Daoy (cell line): ENCODE results near the gene KLHL5. TPM values are rescaled to one million over a fixed set of nuclear protein-coding genes. Genes with fewer than 3 reads are reported as not detected.
A peak's percentile ranks its signal among the peaks of the same experiment; 100 is the strongest.
"Not testable (repeated sequence)": the region's sequence is repeated elsewhere in the genome, so short reads cannot be mapped to it uniquely, and the experiment has no call there.

ENCODE experiments used
- DNase-seq: peaks from one replicate; pipeline ENCODE4 v3.0.0-alpha.2; 2015; ENCODE audit warnings: low read depth
- total RNA-seq: library from RNA; depleted of rRNA; stranded (reverse); fragments of >200 nt; shearing (Covaris generic); gene quantifications from 2 replicates; pipeline ENCODE4 v1.2.3, GENCODE V29; 2014

Gene KLHL5
- total RNA-seq, 1 experiment from 2014 or later, result 99.3 TPM

DNA sequence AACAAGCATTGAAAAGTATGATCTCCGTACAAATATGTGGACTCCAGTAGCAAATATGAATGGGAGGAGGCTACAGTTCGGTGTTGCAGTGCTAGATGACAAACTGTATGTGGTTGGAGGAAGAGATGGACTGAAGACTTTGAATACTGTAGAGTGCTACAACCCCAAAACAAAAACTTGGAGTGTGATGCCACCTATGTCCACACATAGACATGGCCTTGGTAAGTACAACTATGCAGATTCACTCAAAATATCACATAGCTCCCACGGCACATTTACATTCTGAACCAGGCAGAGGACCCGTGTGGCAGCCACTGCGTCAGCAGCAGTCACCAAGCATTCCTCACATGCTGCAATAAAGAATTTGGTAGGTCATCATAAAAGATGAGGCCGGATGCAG lies 41.3 kb downstream of the KLHL5 start:
- DNase-seq, result no peak

DNA sequence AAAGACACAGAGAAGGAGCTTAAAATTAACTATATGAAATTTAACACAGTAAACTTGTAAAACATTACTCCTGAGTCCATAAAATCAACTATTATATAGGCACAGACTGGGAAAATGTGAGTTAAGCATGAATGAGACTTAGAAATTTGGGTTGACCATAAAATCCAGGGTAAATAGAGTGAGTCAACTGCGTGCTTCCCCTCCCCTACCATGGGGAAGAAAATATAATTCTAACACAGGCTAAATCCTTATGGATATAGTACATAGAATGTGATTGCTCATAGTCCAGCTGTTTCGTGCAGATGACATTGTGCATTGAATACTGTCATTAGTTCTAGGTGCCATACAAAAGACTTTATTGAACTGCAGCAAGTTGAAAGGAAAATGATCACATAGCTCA lies 42.2 kb downstream of the KLHL5 start:
- DNase-seq, result peak; percentile 42

DNA sequence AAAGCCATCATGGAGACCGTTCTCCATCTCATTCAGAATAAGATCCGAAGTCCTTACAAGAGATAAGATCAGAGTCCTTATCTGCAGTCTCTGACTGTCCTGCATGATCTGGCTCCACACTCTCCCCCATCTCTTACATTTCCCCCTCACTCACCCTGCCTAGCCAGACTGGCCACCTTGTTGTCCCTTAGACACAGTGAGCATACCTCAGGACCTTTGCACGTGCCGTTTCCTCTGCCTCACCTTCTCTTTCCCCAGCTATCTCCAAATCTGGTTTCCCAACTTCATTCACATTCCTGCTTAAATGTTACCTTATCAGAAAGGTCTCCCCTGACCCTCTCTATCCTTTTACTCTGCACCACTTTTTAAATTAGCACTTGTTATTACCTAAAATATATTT lies 44.0 kb downstream of the KLHL5 start:
- DNase-seq, result no peak

DNA sequence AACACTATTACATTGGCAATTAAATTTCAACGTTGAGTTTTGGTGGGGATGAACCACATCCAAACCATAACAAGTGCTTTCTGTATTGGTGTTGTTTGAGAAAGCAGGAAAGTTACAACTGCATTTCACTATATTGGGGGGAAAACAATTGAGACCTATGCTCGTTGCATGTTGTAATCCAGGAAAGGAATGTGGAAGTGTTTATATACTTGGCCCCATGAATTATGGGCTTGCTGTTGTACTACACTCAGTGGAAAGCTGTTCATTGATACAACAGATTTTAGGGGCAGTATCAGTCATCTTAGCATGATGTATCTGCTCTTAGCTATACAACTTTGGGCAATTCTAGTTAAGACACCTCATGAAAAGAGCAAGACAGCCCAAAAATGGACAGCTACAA lies 52.4 kb downstream of the KLHL5 start:
- no peak for DNase-seq

DNA sequence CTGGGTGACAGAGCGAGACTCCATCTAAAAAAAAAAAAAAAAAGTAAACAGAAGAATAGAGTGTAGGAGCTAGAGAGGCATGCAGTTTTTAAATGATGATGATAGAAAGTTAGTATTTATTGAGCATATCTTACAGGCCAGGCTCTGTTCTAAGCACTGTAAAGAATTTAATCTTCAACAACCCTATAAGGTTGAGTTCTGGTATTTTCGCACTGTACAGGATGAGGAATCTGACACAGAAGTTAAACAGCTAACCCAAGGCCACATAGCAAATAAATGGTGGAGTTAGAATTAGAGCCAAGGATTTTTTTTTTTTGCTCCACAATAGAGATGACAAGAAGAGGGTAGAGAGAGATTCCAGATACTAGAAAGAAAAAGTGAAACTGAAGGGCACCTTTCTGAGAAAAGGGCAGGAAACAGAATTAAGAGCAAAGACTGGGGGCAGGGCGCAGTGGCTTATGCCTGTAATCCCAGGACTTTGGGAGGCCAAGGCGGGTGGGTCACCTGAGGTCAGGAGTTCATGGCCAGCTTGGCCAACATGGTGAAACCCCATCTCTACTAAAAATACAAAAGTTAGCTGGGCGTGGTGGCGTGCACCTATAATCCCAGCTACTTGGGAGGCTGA lies 56.1 kb downstream of the KLHL5 start:
- DNase-seq, result no peak

DNA sequence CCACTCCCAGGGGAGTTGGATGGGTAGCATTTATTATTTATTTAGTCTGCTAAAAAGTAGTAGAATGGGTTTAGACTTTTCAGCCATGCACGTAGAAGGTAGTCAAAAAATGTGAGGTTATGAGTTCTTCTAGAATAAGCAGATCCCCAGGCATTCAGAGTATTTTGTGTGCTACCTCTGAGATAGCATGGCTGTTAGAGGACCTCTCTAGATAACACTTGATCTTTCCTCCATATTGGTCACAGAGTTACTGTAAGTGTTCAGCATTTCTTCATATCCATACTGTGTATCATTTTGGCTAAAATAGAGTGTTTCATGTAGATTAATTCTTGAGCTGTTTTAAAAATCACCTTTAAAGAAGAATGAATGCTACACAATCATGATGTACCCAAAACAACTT lies 58.4 kb downstream of the KLHL5 start:
- DNase-seq, result no peak

DNA sequence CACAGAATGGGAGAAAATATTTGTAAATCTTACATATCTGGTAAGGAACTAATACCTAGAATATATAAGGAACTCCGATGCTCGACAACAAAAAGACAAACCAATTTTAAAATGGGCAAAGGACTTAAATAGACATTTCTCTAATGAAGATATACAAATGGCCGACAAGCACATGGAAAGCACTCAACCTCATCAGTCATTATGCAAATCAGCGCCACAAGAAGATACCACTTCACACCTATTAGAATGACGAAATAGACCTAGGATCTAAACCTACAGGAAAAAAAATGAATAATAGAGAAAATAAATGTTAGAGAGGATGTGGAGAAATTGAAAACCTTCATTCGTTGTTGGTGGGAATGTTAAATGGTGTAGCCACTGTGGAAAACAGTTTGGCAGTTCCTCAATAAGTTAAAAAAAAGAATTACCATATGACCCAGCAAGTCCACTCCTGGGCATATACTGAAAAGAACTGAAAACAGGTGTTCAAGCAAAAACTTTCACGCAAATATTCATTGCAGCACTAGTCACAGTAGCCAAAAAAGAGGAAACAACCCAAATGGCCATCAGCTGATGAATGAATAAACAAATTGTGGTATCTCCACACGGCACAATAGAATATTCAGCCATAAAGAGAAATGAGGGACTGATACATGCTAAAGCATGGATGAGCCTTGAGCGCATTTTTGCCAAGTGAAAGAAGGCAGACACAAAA lies 63.0 kb downstream of the KLHL5 start:
- DNase-seq, result no peak

DNA sequence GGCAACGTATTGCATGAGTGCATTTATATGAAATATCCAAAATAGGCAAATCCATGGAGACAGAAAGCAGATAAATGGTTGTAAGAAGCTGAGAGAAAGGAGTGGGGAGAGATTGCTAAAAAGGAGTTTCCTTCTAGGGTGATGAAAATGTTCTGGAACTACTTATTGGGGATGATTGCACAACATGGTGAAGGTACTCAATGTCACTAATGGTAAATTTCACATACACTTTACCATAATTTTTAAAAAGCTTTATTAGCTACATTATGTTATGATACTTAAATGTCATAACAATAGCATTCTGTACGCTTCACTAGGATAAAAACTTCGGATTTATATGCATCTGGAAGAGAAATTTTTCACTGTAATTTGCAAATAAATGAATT lies 63.6 kb downstream of the KLHL5 start:
- DNase-seq, result no peak

DNA sequence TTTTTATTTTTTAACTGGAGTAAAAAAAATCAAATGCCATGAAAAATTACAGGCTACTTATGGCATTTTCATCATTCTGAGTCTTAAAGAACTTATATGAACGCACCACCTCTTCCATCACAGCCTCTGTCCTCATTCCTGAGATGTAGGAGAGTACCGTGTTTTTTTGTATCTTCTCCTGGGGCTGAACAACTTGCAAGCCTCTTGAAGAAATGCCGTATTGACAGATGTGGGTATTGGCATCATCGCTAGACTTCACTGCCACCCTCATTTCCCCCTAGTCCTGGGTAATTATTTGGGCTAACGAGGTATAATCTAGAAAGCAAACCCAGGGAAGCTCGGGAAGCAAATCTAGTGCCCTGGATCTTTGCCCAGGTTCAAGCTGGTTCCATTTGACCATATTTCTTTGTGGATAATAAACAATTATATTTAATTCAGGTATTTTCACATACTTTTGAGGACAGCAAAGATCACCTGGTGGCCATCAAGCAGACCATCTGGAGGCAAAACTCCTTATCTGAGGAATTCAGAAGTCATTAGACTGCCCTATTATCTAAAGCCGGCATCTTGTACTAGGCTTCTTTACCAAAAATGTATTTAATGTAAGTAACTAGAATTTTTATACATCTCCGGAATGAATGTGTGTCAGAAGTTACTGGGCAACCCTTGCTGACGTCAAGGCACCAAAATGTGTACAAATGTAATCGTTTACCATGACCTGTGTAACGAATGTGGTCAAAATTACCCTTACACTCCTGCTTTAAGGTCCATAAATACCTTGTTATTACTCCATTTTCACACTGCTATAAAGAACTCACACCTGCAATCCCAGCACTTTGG lies 64.4 kb downstream of the KLHL5 start:
- DNase-seq, result no peak

DNA sequence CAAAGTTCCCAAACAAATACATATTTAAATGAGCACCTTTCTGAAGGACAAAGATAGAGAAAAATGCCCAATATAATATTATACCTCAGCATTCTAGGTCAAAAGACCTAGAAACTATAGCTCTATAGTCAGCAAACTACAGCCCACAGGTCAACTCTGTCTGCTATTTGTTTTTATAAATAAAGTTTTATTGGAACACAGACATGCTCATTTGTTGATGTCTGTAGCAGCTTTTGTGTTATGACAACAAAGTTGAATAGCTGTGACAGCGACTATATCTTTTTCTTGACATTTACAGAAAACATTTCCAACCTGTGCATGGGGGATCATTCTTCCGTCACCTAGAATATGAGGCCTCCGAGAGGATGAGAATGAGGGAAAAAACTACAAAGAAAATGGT lies 71.6 kb downstream of the KLHL5 start:
- no peak for DNase-seq

DNA sequence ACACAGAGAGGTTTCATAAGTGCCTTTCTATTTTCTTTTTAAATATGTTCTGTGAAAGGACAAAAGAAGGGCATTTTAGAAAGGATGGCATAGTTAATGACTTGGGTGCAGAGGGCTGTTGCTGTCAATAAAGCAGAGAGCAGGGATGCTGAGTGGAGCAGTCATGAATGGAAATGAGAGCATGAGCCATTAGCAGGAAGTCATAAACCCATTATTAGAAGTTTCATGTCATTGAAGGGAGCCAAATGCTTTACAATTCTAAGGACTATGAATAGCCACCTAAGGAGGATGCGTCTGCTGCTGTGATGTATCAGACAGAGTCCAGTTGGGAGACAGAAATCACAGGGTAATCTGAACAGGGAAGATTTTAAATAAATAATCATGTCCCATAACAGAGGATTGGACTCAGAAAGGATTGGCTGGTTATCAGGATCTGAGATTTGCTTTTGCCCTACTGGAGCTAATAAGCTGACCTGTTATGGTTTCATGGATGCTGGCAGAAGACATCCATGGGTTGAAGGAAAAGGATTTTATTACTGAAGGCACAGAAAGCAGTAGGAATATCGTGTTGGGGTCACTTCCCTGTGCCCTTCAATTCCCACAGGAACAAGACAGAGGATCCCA lies 72.8 kb downstream of the KLHL5 start:
- DNase-seq, result no peak

DNA sequence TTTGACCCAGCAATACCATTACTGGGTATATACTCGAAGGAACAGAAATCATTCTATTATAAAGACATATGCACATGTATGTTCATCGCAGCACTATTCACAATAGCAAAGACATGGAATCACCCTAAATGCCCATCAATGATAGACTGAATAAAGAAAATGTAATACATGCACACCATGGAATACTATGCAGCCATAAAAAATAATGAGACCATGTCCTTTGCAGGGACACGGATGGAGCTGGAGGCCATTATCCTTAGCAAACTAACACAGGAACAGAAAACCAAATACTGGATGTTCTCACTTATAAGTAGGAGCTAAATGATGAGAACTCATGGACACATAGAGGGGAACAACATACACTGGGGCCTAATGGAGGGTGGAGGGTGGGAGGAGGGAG lies 76.2 kb downstream of the KLHL5 start:
- not testable (repeated sequence) for DNase-seq

DNA sequence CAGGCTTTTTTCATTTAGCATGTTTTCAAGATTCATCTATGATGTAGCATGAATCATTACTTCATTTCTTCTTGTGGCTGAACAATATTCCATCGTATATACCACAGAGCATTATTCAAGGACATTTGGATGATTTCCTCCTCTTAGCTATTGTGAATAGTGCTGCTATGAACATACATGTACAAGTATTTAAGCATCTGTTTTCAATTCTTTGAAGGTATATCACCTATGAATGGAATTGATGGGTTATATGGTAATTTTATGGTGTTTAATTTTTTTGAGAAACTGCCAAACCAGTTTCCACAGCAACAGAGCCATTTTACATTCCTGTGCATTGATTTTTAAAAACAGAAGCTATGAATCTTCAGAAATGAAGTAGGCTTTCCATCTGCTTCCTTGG lies 84.2 kb downstream of the KLHL5 start:
- DNase-seq, result no peak

DNA sequence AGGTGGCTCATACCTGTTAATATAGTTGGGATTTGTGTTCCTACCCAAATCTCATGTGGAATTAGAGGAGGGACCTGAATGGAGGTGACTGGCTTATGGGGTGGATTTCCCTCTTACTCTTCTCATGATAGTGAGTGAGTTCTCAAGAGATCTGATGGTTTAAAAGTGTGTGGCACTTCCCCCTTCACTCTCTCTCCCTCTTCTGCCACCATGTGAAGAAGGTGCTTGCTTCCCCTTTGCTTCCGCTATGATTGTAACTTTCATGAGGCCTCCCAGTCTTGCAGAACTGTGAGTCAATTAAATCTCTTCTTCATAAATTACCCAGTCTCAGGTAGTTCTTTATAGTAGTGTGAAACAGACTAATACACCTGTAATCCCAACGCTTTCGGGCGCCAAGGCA lies 92.0 kb downstream of the KLHL5 start:
- DNase-seq, result no peak

DNA sequence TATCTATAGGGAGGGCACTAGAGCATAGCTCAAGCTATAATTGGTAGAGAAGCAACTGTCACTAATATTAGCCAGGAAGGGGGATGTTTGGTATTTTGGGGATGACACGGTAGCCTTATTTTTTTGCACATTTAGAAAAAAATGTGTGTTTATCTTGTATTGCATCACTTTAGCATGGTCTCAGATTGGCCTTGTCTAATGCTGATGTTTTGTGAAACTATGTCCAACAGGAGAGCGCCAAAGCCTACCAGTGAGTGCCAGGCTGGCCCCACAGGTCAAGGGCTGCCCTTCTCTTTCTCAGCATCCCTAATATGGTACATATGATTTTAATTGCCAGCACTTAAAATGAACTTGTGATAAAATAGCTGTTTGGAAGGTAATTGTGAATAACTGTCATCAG lies 95.5 kb downstream of the KLHL5 start:
- no peak for DNase-seq

DNA sequence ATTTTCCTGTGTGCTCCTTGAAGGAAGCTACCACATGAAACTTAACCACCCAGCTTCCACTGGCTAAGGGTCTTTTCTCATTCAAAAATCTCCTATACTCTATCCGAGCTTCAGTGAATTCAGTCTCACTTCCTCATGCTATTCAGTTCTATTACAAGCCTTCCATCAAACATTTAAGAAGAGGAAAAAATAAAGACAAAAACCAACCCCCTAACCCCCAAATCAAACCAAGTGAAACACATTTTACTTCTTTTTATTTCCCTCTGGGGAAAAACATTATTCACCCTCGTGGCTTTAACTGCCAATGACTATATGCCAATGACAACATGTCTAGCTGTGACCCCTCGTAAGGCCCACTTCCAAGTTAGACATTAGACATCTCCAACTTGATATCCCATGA lies 104.1 kb downstream of the KLHL5 start:
- DNase-seq, result no peak

DNA sequence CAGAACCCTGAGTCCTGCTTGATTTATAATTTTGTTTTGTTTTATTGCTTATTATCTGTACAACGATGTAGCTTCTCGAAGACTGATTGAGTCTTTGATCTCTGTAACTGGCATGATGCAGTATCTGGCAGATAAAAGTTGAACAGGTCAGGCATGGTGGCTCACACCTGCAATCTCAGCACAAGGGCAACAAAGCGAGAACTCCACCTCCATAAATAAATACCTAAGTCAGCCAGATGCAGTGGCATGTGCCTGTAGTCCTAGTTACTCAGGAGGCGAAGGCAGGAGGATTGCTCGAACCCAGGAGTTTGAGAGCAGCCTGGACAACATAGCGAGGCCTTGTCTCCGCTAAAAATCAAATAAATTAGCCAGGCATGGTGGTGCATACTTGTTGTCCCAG lies 104.6 kb downstream of the KLHL5 start:
- no peak for DNase-seq

DNA sequence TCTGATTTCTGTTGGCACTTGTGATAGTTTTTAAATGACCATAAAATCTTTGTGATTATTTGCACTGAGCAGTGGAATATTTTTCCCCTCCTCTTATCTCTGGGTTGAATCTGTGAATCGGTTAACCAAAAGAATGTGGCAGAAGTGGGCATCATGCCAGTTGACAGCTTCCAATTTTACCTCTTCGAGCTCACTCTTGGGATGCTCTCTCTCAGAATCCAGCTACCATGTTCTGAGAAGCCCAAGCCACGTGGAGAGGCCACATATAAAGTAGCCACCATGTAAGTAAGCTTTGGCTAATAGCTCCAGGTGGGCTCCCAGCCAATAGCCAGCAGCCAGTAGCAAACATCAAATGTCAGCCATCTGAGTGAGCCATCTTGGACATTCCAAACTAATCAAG lies 107.4 kb downstream of the KLHL5 start:
- DNase-seq, result peak; percentile 49

DNA sequence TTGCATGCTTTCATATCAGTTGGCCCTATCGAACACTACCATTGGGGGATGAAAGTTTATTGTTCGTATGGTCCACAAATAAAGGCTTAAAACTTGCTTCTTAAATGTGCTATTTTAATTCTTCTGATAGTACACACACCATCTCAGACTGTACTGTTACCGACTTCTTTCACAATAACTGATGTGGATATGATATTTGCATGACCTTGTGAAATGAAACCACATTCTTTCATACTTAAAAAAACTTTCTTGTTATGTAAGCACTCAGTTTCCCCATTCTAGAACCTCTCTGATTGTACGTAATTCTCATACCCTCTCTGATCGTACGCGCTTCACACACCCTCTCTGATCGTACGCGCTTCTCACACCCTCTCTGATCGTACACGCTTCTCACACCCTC lies 108.3 kb downstream of the KLHL5 start:
- no peak for DNase-seq
